ENCODE data around the gene TMEM191C.

DNA sequence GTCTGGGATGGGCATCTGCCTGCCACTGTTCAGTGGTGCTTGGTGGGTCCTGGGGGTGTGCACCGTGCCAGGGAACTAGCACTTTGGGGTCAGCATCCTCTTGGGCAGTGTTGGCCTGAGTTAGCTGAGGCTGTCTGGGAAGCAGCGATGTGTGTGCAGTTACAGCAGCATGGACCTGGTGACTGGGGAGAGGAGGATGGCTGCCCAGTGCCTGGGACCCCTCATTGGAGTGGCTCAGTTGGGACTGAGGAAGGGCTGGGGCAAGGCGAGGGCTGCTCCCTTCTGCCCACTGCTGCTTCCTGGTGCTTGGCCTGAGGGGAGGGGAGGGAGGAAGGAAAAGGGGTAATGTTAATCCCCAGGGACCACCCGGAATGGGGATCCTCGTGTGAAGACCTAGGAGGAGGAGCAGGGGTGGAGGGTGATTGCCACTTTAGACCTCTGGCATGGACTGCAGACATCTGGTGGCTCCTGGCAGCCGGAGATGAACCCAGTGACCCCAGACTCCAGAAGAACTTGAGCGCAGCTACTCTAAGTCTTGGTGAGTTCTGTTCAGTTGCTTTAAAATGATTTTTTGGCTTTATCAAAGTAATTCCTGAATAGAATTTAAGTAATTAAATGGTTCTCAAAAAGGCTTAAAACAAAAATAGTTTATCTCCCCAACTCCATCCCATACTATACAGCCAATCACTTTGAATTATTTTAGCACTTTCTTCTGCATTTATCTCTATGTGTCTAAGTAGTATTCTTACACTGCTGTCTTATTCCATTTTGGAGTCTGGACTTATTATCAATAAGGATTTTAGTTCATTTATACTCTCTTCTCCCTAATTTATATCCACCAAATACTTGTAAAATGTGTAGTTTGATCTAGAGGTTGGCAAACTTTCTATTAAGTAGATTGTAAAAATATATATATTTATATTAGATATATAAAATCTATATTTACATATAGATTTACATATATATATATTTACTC lies 15.4 kb upstream of the TMEM191C start:
- TF ChIP-seq, protein P1, sequence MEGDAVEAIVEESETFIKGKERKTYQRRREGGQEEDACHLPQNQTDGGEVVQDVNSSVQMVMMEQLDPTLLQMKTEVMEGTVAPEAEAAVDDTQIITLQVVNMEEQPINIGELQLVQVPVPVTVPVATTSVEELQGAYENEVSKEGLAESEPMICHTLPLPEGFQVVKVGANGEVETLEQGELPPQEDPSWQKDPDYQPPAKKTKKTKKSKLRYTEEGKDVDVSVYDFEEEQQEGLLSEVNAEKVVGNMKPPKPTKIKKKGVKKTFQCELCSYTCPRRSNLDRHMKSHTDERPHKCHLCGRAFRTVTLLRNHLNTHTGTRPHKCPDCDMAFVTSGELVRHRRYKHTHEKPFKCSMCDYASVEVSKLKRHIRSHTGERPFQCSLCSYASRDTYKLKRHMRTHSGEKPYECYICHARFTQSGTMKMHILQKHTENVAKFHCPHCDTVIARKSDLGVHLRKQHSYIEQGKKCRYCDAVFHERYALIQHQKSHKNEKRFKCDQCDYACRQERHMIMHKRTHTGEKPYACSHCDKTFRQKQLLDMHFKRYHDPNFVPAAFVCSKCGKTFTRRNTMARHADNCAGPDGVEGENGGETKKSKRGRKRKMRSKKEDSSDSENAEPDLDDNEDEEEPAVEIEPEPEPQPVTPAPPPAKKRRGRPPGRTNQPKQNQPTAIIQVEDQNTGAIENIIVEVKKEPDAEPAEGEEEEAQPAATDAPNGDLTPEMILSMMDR (conservative IDR thresholded peaks at IDR 0.05) = no peak
- no peak for TF ChIP-seq EZH2 (IDR thresholded peaks at IDR 0.05; ENCODE audit: low read depth)

Measured in PC-9 (cell line).